Naive B cell (primary cell): ENCODE data around the gene PEX10. TPM values are rescaled to one million over a fixed set of nuclear protein-coding genes. Genes with fewer than 3 reads are reported as not detected.
"Not testable (repeated sequence)": the region's sequence is repeated elsewhere in the genome, so short reads cannot be mapped to it uniquely, and the experiment has no call there.

Experiments used
- ATAC-seq, 2 donors: fragments of 150-1000 bp; cut with Tn5 transposase; 2 replicates each; pipeline ENCODE4 v1.10.0; 2021; ENCODE audit warnings: low read depth in 2 of 2, mild to moderate bottlenecking in 2 of 2, moderate library complexity in 2 of 2
- DNase-seq: peaks from one replicate; pipeline ENCODE4 v3.0.0; 2022
- H3K27ac Mint-ChIP-seq, 6 donors: one replicate each; pipeline ENCODE4 v1.8.0; 2020 to 2022; ENCODE audit warnings: mild to moderate bottlenecking in 6 of 6, mixed read lengths in 6 of 6, moderate library complexity in 5 of 6, inconsistent platforms in 2 of 6
- H3K27me3 Mint-ChIP-seq, 3 donors: one replicate each; pipeline ENCODE4 v1.8.0; 2021 to 2022; ENCODE audit warnings: mixed read lengths in 3 of 3, mild to moderate bottlenecking in 1 of 3
- H3K36me3 Mint-ChIP-seq, 2 donors: one replicate each; pipeline ENCODE4 v1.8.0; 2020 to 2022; ENCODE audit warnings: mixed read lengths in 2 of 2, inconsistent platforms in 1 of 2, mild to moderate bottlenecking in 1 of 2
- H3K4me1 Mint-ChIP-seq, 3 donors: one replicate each; pipeline ENCODE4 v1.8.0; 2020 to 2022; ENCODE audit warnings: mixed read lengths in 3 of 3, inconsistent platforms in 1 of 3, mild to moderate bottlenecking in 1 of 3, moderate library complexity in 1 of 3
- H3K4me3 Mint-ChIP-seq, 8 donors: one replicate each; pipeline ENCODE4 v1.8.0; 2020 to 2022; ENCODE audit warnings: mild to moderate bottlenecking in 8 of 8, mixed read lengths in 8 of 8, moderate library complexity in 8 of 8, inconsistent platforms in 2 of 8
- H3K9me3 Mint-ChIP-seq, 7 donors: one replicate each; pipeline ENCODE4 v1.8.0; 2020 to 2022; ENCODE audit warnings: mixed read lengths in 7 of 7, mild to moderate bottlenecking in 5 of 7, inconsistent platforms in 2 of 7, moderate library complexity in 1 of 7
- polyA plus RNA-seq, 6 donors: library from polyadenylated mRNA; unstranded; fragments of 300-500 nt; fragmentation: Illumina TruSeq; gene quantifications; one replicate each; pipeline ENCODE4 v1.2.3, GENCODE V29; 2021; ENCODE audit warnings: low read depth in 6 of 6

PEX10 gene
- polyA plus RNA-seq, 6 donors from 2014 or later, result 10.7 to 24.1 (median 15.1) TPM

DNA sequence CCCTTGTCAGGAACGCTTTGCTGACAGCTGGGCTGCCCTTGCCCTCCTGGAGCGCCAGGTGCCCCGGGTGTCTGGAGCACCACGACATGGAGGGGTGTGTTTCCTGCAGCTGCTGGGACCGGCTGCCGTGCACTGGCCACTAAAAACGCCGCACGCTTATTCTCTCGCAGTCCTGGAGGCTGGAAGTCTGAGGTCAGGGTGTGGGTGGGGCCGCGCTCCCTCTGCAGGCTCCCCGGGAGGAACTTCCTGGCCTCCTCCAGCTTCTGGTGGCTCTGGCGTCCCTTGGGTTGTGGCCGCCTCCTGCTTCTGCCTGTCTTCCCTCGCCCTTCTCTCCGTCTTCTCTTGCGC lies 35.7 kb upstream of the PEX10 start:
- H3K4me3 Mint-ChIP-seq, result no peak overlapping the region
- no peaks in the 10 kb centered on the region for H3K9me3 Mint-ChIP-seq
- no peaks in the 10 kb centered on the region for H3K4me1 Mint-ChIP-seq
- H3K27me3 Mint-ChIP-seq, result peaks cover 0 to 25% (median 20%) of the 10 kb centered on the region in 3 donors
- no peaks in the 10 kb centered on the region for H3K36me3 Mint-ChIP-seq
- no peak for DNase-seq
- no peak overlapping the region for H3K27ac Mint-ChIP-seq
- no peak for ATAC-seq

DNA sequence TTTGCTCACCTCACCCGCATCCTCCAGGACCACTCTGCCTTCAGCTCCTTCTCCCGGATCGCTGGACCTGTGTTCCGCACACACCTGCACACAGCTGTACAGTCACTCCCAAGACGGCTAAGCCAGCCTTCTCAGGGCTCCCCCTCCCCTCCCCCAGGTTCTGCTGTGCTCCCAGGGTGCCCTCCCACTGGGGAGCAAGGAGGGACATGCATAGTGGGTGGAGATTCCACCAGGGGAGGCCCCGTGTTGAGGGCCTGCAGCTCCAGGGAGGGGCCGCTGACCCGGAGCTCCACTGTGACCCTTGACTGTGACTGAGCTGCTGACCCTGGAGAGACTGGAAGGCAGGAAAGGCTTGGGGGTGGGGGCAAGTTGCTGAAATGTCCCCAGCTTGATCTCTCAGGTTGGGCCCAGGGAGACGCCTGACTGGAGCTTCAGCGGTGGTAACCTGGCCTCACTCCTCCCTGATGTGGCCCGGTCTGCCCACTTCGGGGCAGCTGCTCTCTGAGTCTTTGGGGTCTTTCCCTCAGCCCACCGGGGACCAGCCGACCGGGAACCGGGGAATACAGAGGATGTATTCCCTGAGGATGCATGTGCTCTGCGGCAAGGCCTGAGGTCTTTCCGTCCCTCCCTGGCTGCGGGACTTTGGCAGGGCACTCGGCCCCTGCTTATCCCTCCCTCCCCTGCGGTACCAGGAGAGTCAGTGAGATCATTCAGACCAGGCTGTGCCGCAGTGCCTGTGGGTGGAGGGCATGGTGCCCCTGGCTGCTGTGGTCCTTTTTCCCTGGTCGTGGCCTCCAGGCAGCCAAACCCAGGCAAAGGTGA lies 35.1 kb upstream of the PEX10 start:
- no peaks in the 10 kb centered on the region for H3K4me1 Mint-ChIP-seq
- peaks cover 0 to 25% (median 25%) of the 10 kb centered on the region in 3 donors for H3K27me3 Mint-ChIP-seq
- no peak overlapping the region for H3K4me3 Mint-ChIP-seq
- no peak for ATAC-seq
- no peaks in the 10 kb centered on the region for H3K36me3 Mint-ChIP-seq
- no peak for DNase-seq
- no peaks in the 10 kb centered on the region for H3K9me3 Mint-ChIP-seq
- no peak overlapping the region for H3K27ac Mint-ChIP-seq

DNA sequence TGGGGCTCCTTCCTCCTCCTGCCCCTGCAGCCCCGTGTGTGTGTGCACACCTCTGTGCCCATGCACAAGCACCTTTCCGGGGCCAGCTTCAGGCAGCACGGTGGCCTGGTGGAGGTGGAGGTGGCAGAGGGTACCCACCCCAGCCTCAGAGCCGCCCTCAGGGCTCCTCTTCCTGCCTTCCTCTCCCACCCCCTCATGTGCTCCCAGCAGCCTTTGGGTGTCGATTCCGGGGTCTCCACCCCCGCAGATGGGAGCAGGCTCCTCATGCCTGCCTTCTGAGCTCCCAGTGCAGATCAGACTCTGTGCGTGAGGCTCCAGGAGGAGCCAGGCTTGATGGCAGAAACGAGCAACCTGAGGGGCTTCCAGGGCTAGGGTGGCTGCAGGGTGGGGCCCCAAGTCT lies 34.5 kb upstream of the PEX10 start:
- Mint-ChIP-seq H3K27me3 (peaks cover 0 to 30% (median 25%) of the 10 kb centered on the region in 3 donors), H3K4me3 (no peak overlapping the region), H3K4me1 (no peaks in the 10 kb centered on the region), H3K36me3 (no peaks in the 10 kb centered on the region), H3K27ac (no peak overlapping the region), H3K9me3 (no peaks in the 10 kb centered on the region)
- DNase-seq (no peak), ATAC-seq (no peak)

DNA sequence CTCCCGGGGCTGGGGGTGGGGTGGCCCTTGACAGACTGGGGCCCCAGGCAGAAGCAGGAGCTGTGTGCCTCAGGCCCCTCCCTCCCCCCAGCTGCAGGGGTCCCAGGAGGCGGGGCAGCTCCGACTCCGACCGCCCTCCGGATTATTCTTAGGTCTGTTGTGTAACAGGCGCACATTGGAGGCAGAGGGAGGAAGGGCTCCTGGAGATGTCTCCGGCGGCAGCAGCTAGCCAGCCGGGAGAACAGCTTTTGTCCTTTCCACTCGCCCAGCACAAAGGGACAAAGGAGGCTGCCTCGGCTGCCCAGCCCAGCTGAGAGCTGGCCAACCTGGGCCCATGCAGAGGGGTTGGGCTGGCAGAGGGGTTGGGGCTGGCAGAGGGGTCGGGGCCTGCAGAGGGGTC lies 34.0 kb upstream of the PEX10 start:
- ATAC-seq (no peak), DNase-seq (no peak)
- peaks cover 0 to 33% (median 25%) of the 10 kb centered on the region in 3 donors for H3K27me3 Mint-ChIP-seq
- H3K4me3 Mint-ChIP-seq, result no peak overlapping the region
- H3K4me1 Mint-ChIP-seq, result no peaks in the 10 kb centered on the region
- no peaks in the 10 kb centered on the region for H3K9me3 Mint-ChIP-seq
- H3K36me3 Mint-ChIP-seq, result no peaks in the 10 kb centered on the region
- no peak overlapping the region for H3K27ac Mint-ChIP-seq

DNA sequence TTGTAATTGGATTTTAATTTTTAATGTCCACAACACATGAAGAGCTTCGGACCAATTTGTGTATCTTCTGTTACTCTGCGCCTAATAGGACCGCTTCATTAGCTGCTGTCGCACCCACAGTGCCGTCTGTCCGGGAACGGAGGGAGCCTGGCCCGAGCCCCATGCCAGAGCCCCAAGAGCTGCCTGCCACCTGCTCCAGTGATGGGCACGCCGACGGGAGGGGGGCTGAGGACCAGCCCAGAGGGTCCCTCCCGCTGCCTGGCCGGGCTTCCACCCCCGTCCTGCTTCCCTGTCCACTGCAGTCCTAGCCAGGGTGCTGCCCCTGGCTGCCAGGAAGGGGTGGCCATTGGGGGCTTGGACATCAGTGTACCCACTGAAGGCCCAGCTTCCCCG lies 33.5 kb upstream of the PEX10 start:
- no peak for DNase-seq
- no peak overlapping the region for H3K27ac Mint-ChIP-seq
- peaks cover 0 to 36% (median 25%) of the 10 kb centered on the region in 3 donors for H3K27me3 Mint-ChIP-seq
- H3K36me3 Mint-ChIP-seq, result no peaks in the 10 kb centered on the region
- no peak overlapping the region for H3K4me3 Mint-ChIP-seq
- no peak for ATAC-seq
- H3K4me1 Mint-ChIP-seq, result no peaks in the 10 kb centered on the region
- H3K9me3 Mint-ChIP-seq, result no peaks in the 10 kb centered on the region

DNA sequence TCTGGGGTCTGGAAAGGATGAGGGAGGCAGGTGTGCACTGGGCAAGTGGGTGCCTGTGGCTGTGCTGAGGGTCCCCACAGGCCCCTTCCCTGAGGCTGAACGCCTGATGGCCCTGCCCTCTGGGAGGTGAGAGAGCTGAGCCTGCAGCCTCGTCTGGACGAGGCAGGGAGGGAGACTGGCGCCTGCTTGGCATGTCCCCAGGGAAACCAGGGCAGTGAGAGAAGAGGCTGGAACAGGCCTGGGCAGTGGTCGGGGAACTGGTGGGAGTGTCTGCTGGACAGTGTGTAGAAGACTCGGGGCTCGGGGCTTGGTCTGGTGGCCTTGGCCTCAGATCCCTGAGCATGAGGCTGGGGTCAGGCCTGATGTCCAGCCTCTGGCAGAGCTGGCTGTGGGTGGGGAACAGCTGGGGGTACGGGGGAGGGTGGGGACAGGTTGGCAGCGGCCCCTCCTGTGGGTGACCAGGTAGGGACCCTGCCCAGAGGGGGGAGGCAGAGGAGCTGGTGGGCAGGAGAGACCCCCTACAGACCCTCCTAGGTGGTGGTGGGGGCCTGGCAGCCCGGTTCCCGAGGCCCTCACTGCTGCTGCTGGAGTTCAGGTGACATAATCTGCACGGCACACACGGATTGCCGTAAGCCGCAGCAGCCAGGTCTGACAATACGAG lies 32.9 kb upstream of the PEX10 start:
- Mint-ChIP-seq H3K27ac (peak overlapping the region in 1 of 6 donors; percentile 81), H3K36me3 (no peaks in the 10 kb centered on the region), H3K27me3 (peaks cover 0 to 36% (median 25%) of the 10 kb centered on the region in 3 donors), H3K4me1 (no peaks in the 10 kb centered on the region), H3K4me3 (no peak overlapping the region), H3K9me3 (no peaks in the 10 kb centered on the region)
- ATAC-seq (no peak), DNase-seq (no peak)

DNA sequence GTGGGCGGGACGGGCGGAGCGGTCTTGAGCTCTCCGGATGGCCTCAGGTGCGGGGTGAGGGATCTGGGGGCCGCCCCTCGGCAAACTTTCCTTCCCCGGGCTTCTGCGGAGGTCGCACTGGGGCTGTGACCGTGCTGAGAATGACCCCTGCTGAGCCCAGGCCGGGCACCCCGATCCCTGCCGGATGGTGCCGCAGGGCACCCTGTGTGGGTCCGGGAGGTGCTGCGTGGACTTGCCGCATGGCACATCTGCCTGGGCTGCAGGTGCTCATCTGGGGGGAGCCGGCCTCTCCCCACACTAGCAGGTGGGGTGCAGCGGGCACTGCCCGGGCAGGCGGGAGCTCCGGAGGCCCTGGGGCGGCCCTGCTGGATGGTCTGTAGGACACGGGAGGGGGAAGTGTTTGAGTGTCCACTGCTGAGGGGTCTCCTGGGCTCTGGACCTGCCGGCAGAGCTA lies 31.8 kb upstream of the PEX10 start:
- Mint-ChIP-seq H3K4me3 (no peak overlapping the region), H3K27me3 (peaks cover 0 to 36% (median 25%) of the 10 kb centered on the region in 3 donors)

DNA sequence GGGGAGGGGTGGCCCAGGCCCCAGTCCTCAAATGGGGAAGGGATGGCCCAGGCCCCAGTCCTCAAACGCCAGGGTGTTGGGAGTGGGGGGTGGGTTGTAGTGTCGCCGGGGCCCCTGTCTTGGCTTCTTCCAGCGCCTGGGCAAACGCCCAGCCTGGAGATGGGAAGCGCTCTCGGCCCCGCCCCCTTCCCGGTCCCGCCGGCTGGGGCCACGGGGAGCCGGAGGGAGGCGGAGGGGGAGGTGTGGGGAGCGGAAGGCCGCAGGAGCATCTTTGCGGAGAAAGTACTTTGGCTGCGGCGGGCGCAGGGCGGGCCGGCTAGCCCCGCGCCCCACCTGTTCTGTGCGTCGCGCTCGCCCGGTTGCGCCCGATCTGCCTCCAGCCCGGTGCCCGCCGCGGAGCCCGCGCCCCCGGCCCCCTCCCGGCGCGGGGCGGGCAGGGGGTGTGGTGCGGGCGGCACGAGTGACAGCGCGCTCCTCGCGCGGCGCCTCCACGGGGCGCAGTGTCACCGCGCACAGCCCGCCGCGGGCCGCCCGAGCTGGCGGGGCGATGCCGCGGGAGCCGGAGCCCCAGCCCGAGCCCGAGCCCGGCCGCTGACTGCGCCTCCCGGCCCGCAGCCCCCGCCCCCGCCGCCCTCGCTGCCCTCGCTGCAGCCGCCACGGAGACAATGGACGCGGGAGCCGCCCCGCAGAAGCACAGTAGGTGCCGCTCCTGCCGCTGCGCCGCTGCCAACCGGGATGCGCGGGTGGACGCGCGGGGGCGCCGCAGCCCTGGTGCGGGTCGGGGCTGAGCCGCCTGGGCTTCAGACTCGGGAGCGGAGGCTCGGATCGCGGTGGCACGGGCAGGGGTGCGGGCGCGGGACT lies 31.1 kb upstream of the PEX10 start:
- Mint-ChIP-seq H3K4me3 (no peak overlapping the region), H3K27ac (no peak overlapping the region), H3K27me3 (peaks cover 0 to 36% (median 23%) of the 10 kb centered on the region in 3 donors), H3K36me3 (no peaks in the 10 kb centered on the region), H3K9me3 (no peaks in the 10 kb centered on the region), H3K4me1 (no peaks in the 10 kb centered on the region)
- ATAC-seq, result peak; percentile 28 to 54
- DNase-seq, result no peak

More for the DNA sequence above, 31.8 kb upstream of the PEX10 start:
- H3K27ac Mint-ChIP-seq, result no peak overlapping the region
- no peaks in the 10 kb centered on the region for H3K36me3 Mint-ChIP-seq
- H3K9me3 Mint-ChIP-seq, result no peaks in the 10 kb centered on the region
- H3K4me1 Mint-ChIP-seq, result no peaks in the 10 kb centered on the region
- ATAC-seq (no peak), DNase-seq (no peak)

DNA sequence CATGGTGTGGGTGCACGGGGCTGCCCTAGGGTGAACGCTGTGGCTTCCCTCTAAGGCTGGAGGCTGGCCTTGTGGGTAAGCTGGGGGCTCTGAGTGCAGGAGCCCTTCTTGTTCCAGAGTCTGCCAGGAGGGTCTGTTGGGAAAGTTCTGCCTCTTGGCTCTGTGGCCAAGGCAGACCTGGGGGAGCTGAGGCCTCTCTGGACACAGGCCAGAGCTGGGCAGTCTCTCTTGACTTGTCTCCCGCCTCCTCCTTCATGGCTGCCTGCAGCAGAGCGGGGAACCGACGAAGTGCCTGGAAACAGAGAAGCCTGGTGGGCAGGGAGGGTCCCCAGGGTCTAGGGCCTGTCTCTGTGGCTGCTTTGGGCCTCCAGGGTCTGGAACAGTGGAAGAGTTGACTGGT lies 30.3 kb upstream of the PEX10 start:
- peaks cover 0 to 40% (median 18%) of the 10 kb centered on the region in 3 donors for H3K27me3 Mint-ChIP-seq
- ATAC-seq, result no peak

DNA sequence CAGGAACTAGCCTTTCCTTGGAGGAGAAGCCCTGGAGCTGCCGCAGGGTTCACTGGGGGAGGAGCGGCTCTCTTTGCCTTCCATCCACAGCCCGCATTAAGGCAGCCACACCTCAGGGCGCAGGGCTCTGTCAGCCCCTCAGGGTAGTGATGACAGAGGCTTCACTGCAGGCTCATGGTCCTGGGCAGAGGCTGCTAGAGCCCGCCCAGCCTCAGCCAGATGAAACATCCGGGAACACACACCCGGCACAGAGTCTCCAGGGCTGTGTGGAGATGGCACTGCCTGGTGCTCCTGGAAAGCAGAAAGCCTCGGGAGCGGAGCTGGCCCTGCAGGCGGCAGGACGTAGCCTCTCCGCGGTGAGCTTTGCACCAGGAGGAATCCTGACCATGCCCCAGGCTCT lies 29.4 kb upstream of the PEX10 start:
- Mint-ChIP-seq H3K27ac (no peak overlapping the region), H3K4me1 (peaks cover 0 to 5% (median 0%) of the 10 kb centered on the region in 3 donors), H3K36me3 (no peaks in the 10 kb centered on the region), H3K27me3 (peaks cover 3 to 39% (median 19%) of the 10 kb centered on the region in 3 donors), H3K9me3 (peaks cover 0 to 1% (median 0%) of the 10 kb centered on the region in 7 donors), H3K4me3 (no peak overlapping the region)
- DNase-seq (no peak), ATAC-seq (no peak)

More for the DNA sequence above, 30.3 kb upstream of the PEX10 start:
- Mint-ChIP-seq H3K9me3 (no peaks in the 10 kb centered on the region), H3K36me3 (no peaks in the 10 kb centered on the region), H3K27ac (no peak overlapping the region), H3K4me3 (peak overlapping the region in 1 of 8 donors; percentile 7), H3K4me1 (peaks cover 0 to under 1% (median 0%) of the 10 kb centered on the region in 3 donors)
- no peak for DNase-seq

DNA sequence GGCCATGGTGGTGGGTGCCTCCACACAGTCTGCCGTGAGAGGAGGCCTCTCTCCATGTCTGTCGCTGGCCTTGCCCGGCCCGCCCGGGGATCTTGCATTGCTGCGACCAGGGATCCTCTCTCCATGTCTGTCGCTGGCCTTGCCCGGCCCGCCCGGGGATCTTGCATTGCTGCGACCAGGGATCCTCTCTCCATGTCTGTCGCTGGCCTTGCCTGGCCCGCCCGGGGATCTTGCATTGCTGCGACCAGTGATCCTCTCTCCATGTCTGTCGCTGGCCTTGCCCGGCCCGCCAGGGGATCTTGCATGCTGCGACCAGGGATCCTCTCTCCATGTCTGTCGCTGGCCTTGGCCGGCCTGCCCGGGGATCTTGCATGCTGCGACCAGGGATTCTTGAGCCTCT lies 28.0 kb upstream of the PEX10 start:
- not testable (repeated sequence) for ATAC-seq

DNA sequence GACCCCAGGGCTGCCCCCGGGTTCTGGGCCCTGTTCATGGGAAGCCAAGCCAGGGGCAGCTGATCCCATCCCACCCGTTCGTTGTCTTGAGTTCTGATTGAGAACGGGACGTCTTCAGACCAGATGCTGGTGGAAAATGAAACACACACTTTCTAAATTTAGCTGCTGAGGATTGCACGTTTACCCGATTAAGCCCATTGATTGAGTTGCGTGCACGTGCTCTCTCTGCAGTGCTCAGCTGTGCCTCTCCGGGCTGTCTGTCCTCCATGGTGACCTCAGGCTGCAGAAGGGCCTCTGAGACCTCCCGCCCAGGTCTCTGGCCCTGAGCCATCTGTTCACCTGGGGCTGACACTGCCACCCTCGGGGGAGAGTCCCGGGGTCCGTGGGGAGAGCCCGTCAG lies 27.0 kb upstream of the PEX10 start:
- H3K9me3 Mint-ChIP-seq, result peaks cover 0 to 2% (median 0%) of the 10 kb centered on the region in 7 donors
- peaks cover 3 to 36% (median 8%) of the 10 kb centered on the region in 3 donors for H3K27me3 Mint-ChIP-seq
- H3K27ac Mint-ChIP-seq, result no peak overlapping the region
- ATAC-seq (no peak), DNase-seq (no peak)
- H3K4me3 Mint-ChIP-seq, result no peak overlapping the region
- H3K36me3 Mint-ChIP-seq, result no peaks in the 10 kb centered on the region
- peaks cover 0 to 5% (median 0%) of the 10 kb centered on the region in 3 donors for H3K4me1 Mint-ChIP-seq

More for the DNA sequence above, 28.0 kb upstream of the PEX10 start:
- not testable (repeated sequence) for H3K4me1 Mint-ChIP-seq, DNase-seq, H3K9me3 Mint-ChIP-seq, H3K4me3 Mint-ChIP-seq, H3K27ac Mint-ChIP-seq, H3K36me3 Mint-ChIP-seq
- H3K27me3 Mint-ChIP-seq, result peaks cover 3 to 38% (median 16%) of the 10 kb centered on the region in 3 donors

DNA sequence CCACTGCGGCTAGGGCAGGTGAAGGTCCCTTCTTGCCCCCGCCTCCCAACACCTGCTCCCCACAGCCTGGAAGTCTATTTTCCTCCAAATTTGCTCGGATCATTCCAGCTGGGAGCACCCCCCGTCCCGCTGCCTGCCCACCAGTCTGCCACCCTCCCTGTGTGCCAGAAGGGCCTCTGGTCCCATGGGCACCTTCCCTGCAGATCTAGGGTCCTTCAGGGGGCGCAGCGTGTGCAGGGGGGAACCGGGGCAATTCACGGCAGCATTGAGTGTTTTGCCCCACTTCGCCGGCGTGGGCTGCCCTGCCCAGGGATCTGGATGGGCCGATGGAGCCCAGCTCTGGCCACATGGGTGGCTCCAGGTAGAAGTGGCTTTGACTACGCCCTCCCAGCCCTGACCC lies 26.3 kb upstream of the PEX10 start:
- Mint-ChIP-seq H3K36me3 (no peaks in the 10 kb centered on the region), H3K9me3 (peaks cover 0 to 2% (median 0%) of the 10 kb centered on the region in 7 donors), H3K4me3 (no peak overlapping the region), H3K27ac (no peak overlapping the region), H3K4me1 (peaks cover 0 to 5% (median 0%) of the 10 kb centered on the region in 3 donors), H3K27me3 (peaks cover 3 to 36% (median 8%) of the 10 kb centered on the region in 3 donors)
- ATAC-seq (no peak), DNase-seq (no peak)
